Glomerular visceral epithelial cell (primary cell): ENCODE data around the gene EYA4.

Experiments
- DNase-seq: peaks from one replicate; pipeline ENCODE4 v3.0.0-alpha.2; 2016; ENCODE audit errors: extremely low spot score

Gene EYA4

GRCh38 chr6:133242637-133243585, 1.8 kb downstream of the EYA4 start:
- peak; percentile 13 for DNase-seq

GRCh38 chr6:133243723-133244305, 2.7 kb downstream of the EYA4 start:
- DNase-seq: peak; percentile 2

GRCh38 chr6:133244519-133244918, 3.4 kb downstream of the EYA4 start:
- no peak for DNase-seq

- no peak for DNase-seq
Observed at GRCh38 chr6:133245007-133245406, 3.9 kb downstream of the EYA4 start.

- no peak for DNase-seq
Observed at GRCh38 chr6:133245422-133245903, 4.3 kb downstream of the EYA4 start.

- no peak for DNase-seq
Observed at GRCh38 chr6:133247581-133247980, 6.4 kb downstream of the EYA4 start.

GRCh38 chr6:133248241-133249001, 7.3 kb downstream of the EYA4 start:
- no peak for DNase-seq

- DNase-seq: no peak
Observed at GRCh38 chr6:133251688-133252087, 10.5 kb downstream of the EYA4 start.

GRCh38 chr6:133254552-133255228, 13.5 kb downstream of the EYA4 start:
- no peak for DNase-seq

GRCh38 chr6:133257545-133258105, 16.5 kb downstream of the EYA4 start:
- no peak for DNase-seq

GRCh38 chr6:133259561-133259960, 18.4 kb downstream of the EYA4 start:
- no peak for DNase-seq

- DNase-seq: no peak
Observed at GRCh38 chr6:133262804-133263203, 21.6 kb downstream of the EYA4 start.

GRCh38 chr6:133265066-133265465, 23.9 kb downstream of the EYA4 start:
- no peak for DNase-seq

GRCh38 chr6:133266186-133266585, 25.0 kb downstream of the EYA4 start:
- no peak for DNase-seq

- no peak for DNase-seq
Observed at GRCh38 chr6:133268621-133269020, 27.5 kb downstream of the EYA4 start.

- DNase-seq: no peak
Observed at GRCh38 chr6:133274813-133275212, 33.7 kb downstream of the EYA4 start.

GRCh38 chr6:133275213-133275612, 34.1 kb downstream of the EYA4 start:
- DNase-seq: no peak

GRCh38 chr6:133277228-133277899, 36.2 kb downstream of the EYA4 start:
- DNase-seq: no peak

- DNase-seq: no peak
Observed at GRCh38 chr6:133277900-133278545, 36.9 kb downstream of the EYA4 start.

- peak; percentile 18 for DNase-seq
Observed at GRCh38 chr6:133286765-133287164, 45.6 kb downstream of the EYA4 start.
